Amygdala (tissue), 56 donors: ENCODE data around the gene PIK3CA.
"Not testable (repeated sequence)": the region's sequence is repeated elsewhere in the genome, so short reads cannot be mapped to it uniquely, and the experiment has no call there.

Source experiments
- DNase-seq, 56 donors: peaks; one replicate each; lab custom pipeline; 2025; lab: John Stamatoyannopoulos, UW

Gene PIK3CA

GRCh38 chr3:179259959-179260756 is 112.0 kb downstream of the PIK3CA start:
- DNase-seq = not testable (repeated sequence)

- DNase-seq = peak in 45 of 56 donors; percentile 4 to 76 (median 37)
Observed at GRCh38 chr3:179260949-179261765, 113.0 kb downstream of the PIK3CA start.

GRCh38 chr3:179263134-179263533 is 115.0 kb downstream of the PIK3CA start:
- no peak for DNase-seq

GRCh38 chr3:179264449-179264848 is 116.3 kb downstream of the PIK3CA start:
- DNase-seq = no peak

GRCh38 chr3:179265092-179265491 is 116.9 kb downstream of the PIK3CA start:
- no peak for DNase-seq

GRCh38 chr3:179265875-179266274 is 117.7 kb downstream of the PIK3CA start:
- DNase-seq = no peak

- no peak for DNase-seq
Observed at GRCh38 chr3:179266701-179267211, 118.6 kb downstream of the PIK3CA start.

- no peak for DNase-seq
Observed at GRCh38 chr3:179268400-179269051, 120.4 kb downstream of the PIK3CA start.

- no peak for DNase-seq
Observed at GRCh38 chr3:179269152-179269707, 121.1 kb downstream of the PIK3CA start.

GRCh38 chr3:179272385-179272784 is 124.2 kb downstream of the PIK3CA start:
- no peak for DNase-seq

- DNase-seq = not testable (repeated sequence)
Observed at GRCh38 chr3:179274434-179274833, 126.3 kb downstream of the PIK3CA start.

- no peak for DNase-seq
Observed at GRCh38 chr3:179276001-179276400, 127.8 kb downstream of the PIK3CA start.

GRCh38 chr3:179276743-179277142 is 128.6 kb downstream of the PIK3CA start:
- DNase-seq = no peak

GRCh38 chr3:179278151-179278550 is 130.0 kb downstream of the PIK3CA start:
- no peak for DNase-seq

- no peak for DNase-seq
Observed at GRCh38 chr3:179278932-179279693, 131.0 kb downstream of the PIK3CA start.

GRCh38 chr3:179279837-179280236 is 131.7 kb downstream of the PIK3CA start:
- DNase-seq = no peak

- DNase-seq = no peak
Observed at GRCh38 chr3:179281825-179282224, 133.7 kb downstream of the PIK3CA start.

GRCh38 chr3:179286331-179286730 is 138.2 kb downstream of the PIK3CA start:
- no peak for DNase-seq

GRCh38 chr3:179288845-179289244 is 140.7 kb downstream of the PIK3CA start:
- no peak for DNase-seq

GRCh38 chr3:179289295-179289694 is 141.1 kb downstream of the PIK3CA start:
- no peak for DNase-seq
